Nephron (organoid): ENCODE measurements around the gene CCDC61.

Experiments
- H3K27ac Mint-ChIP-seq, 3 experiments: 2 replicates each; pipeline ENCODE4 v1.8.0; 2020; ENCODE audit warnings: mixed read lengths in 3 of 3, mild to moderate bottlenecking in 2 of 3, moderate library complexity in 1 of 3
- H3K27me3 Mint-ChIP-seq: 2 replicates; pipeline ENCODE4 v1.8.0; 2021; ENCODE audit warnings: low read depth, mild to moderate bottlenecking, moderate library complexity, mixed read lengths
- H3K36me3 Mint-ChIP-seq: 2 replicates; pipeline ENCODE4 v1.8.0; 2020; ENCODE audit warnings: low read depth, mixed read lengths
- H3K4me1 Mint-ChIP-seq: 2 replicates; pipeline ENCODE4 v1.8.0; 2020; ENCODE audit warnings: mixed read lengths
- H3K4me3 Mint-ChIP-seq, 3 experiments: 2 replicates each; pipeline ENCODE4 v1.8.0; 2020; ENCODE audit warnings: mild to moderate bottlenecking in 3 of 3, mixed read lengths in 3 of 3, moderate library complexity in 2 of 3
- H3K9me3 Mint-ChIP-seq: 2 replicates; pipeline ENCODE4 v1.8.0; 2020; ENCODE audit warnings: mixed read lengths
- CTCF ChIP-seq, 3 experiments: fragments of 200-600 bp; sonication (generic); IDR thresholded peaks; one replicate each; pipeline ENCODE4 v1.5.0; 2021; ENCODE audit warnings: antibody characterized with exemption in 3 of 3; ENCODE audit not compliant: unreplicated experiment in 3 of 3

The CCDC61 gene

GRCh38 chr19:46019270-46019669 is 24.0 kb downstream of the CCDC61 start:
- no peak overlapping the region for H3K4me3 Mint-ChIP-seq
- peaks cover 30% of the 10 kb centered on the region for H3K27me3 Mint-ChIP-seq
- TF ChIP-seq CTCF (IDR thresholded peaks at IDR 0.05; ENCODE audit: unreplicated experiment in 3 of 3): no peak
- H3K36me3 Mint-ChIP-seq: peaks cover 3% of the 10 kb centered on the region
- no peaks in the 10 kb centered on the region for H3K9me3 Mint-ChIP-seq
- peaks cover 13% of the 10 kb centered on the region for H3K4me1 Mint-ChIP-seq
- H3K27ac Mint-ChIP-seq: no peak overlapping the region

- H3K27me3 Mint-ChIP-seq: peaks cover 17% of the 10 kb centered on the region
- no peak overlapping the region for H3K27ac Mint-ChIP-seq
- peaks cover 3% of the 10 kb centered on the region for H3K36me3 Mint-ChIP-seq
- no peak for TF ChIP-seq CTCF (IDR thresholded peaks at IDR 0.05; ENCODE audit: unreplicated experiment in 3 of 3)
- H3K4me3 Mint-ChIP-seq: no peak overlapping the region
- H3K9me3 Mint-ChIP-seq: no peaks in the 10 kb centered on the region
- H3K4me1 Mint-ChIP-seq: peaks cover 5% of the 10 kb centered on the region
Observed at GRCh38 chr19:46020819-46021125, 25.5 kb downstream of the CCDC61 start.

- Mint-ChIP-seq H3K4me1 (peaks cover under 1% of the 10 kb centered on the region), H3K27ac (no peak overlapping the region), H3K9me3 (peaks cover 6% of the 10 kb centered on the region), H3K36me3 (peaks cover 11% of the 10 kb centered on the region), H3K4me3 (no peak overlapping the region), H3K27me3 (peaks cover 9% of the 10 kb centered on the region)
- TF ChIP-seq CTCF (IDR thresholded peaks at IDR 0.05; ENCODE audit: unreplicated experiment in 3 of 3): no peak
Observed at GRCh38 chr19:46021531-46022041, 26.3 kb downstream of the CCDC61 start.

GRCh38 chr19:46022061-46022430 is 26.8 kb downstream of the CCDC61 start:
- peaks cover 6% of the 10 kb centered on the region for H3K9me3 Mint-ChIP-seq
- H3K4me3 Mint-ChIP-seq: no peak overlapping the region
- no peak overlapping the region for H3K27ac Mint-ChIP-seq
- H3K36me3 Mint-ChIP-seq: peaks cover 12% of the 10 kb centered on the region
- TF ChIP-seq CTCF (IDR thresholded peaks at IDR 0.05; ENCODE audit: unreplicated experiment in 3 of 3): no peak
- H3K27me3 Mint-ChIP-seq: peaks cover 6% of the 10 kb centered on the region
- no peaks in the 10 kb centered on the region for H3K4me1 Mint-ChIP-seq

DNA sequence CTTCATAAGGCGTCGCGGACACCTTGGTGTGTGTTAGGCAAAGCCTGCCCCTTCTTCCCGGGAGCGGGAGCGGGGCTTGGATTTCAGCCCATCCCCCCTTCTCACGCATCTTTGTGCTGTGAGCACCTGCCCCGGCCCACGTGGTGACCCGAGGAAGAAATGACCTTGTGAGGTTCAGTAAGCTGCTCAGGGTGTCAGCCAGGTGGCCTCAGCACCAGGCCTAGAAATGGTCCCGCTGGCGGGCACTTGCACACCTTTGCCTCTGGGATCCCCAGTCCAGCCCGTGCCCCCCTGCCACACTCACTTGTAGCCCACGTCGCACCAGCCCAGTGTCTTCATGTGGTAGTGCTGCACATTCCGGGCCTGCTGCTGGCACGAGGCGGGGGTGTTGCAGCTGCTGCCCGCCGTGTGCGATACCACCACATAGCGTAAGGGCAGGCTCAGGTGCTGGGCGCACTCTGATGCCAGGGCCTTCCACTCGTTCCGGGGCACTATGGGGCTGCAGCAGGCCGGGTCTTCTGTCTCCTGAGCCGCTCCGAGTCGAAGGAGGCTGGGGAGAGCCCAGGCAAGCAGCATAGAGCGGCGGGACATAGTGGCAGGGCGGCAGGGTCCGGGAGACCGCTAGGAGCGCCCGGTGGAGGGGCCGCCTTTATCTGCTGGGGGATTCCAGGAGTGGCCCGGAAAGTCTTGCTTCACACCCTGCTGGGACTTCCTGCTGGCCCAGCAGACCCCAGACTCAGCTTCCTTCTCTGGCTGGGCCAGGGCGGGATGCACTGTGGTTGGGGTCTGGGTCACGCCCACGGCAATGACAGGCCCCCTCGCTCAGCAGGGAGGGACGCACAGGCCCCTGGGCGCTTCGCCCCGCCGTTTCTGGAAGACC is 27.4 kb downstream of the CCDC61 start, which contains the start of gene PGLYRP1:
Gene PGLYRP1, minus strand, starts transcription at position 623 of the 880 bp plus-strand sequence. Its CDS starts 32 bp downstream, at position 591.
- no peak within 1 kb of the TSS for H3K27ac Mint-ChIP-seq
- peaks cover 6% of the 10 kb centered on the region for H3K27me3 Mint-ChIP-seq
- H3K4me3 Mint-ChIP-seq: no peak within 1 kb of the TSS
- H3K9me3 Mint-ChIP-seq: peaks cover 6% of the 10 kb centered on the region
- peaks cover 12% of the 10 kb centered on the region for H3K36me3 Mint-ChIP-seq
- H3K4me1 Mint-ChIP-seq: no peaks in the 10 kb centered on the region
- no peak for TF ChIP-seq CTCF (IDR thresholded peaks at IDR 0.05; ENCODE audit: unreplicated experiment in 3 of 3)
